Mucosa of stomach (tissue), 1 donor: ENCODE results near the gene C18orf54.
"Not testable (repeated sequence)": the region's sequence is repeated elsewhere in the genome, so short reads cannot be mapped to it uniquely, and the experiment has no call there.

Experiments
- H3K27me3 ChIP-seq: one replicate; pipeline ENCODE4 v1.7.0; 2013; ENCODE audit warnings: mild to moderate bottlenecking, low read length; ENCODE audit not compliant: control insufficient read depth, insufficient read depth
- H3K36me3 ChIP-seq: one replicate; pipeline ENCODE4 v1.7.0; 2013; ENCODE audit warnings: low read length; ENCODE audit not compliant: control insufficient read depth, insufficient read depth
- H3K4me1 ChIP-seq: one replicate; pipeline ENCODE4 v1.7.0; 2013; ENCODE audit warnings: mild to moderate bottlenecking, low read length; ENCODE audit not compliant: control insufficient read depth, insufficient read depth
- H3K4me3 ChIP-seq: one replicate; pipeline ENCODE4 v1.7.0; 2013; ENCODE audit warnings: low read length
- H3K9ac ChIP-seq: one replicate; pipeline ENCODE4 v1.7.0; 2013; ENCODE audit warnings: mild to moderate bottlenecking, low read length, moderate library complexity
- H3K9me3 ChIP-seq: one replicate; pipeline ENCODE4 v1.7.0; 2013; ENCODE audit warnings: mild to moderate bottlenecking, low read length, moderate library complexity; ENCODE audit not compliant: control insufficient read depth
- donor health status: Pancreatic carcinoma.

Gene C18orf54

GRCh38 chr18:54357660-54358494 is at the start of gene C18orf54, which contains the start of gene STARD6:
C18orf54 (plus strand) TSS chr18:54357906; CDS start chr18:54360573, 2,667 bp downstream.
STARD6 (minus strand) TSS chr18:54357858; CDS start chr18:54354573, 3,285 bp downstream.
- Histone ChIP-seq H3K27me3 (no peaks in the 10 kb centered on the region), H3K4me1 (no peaks in the 10 kb centered on the region), H3K36me3 (no peaks in the 10 kb centered on the region), H3K9ac (peak within 1 kb of the TSS; percentile 45), H3K9me3 (no peaks in the 10 kb centered on the region), H3K4me3 (peak within 1 kb of the TSS; percentile 52)

- not testable (repeated sequence) for H3K9me3 ChIP-seq, H3K4me3 ChIP-seq, H3K27me3 ChIP-seq, H3K36me3 ChIP-seq, H3K4me1 ChIP-seq, H3K9ac ChIP-seq
Measured at GRCh38 chr18:54309564-54309963, 48.1 kb upstream of the C18orf54 start.

GRCh38 chr18:54316071-54316820 is 41.5 kb upstream of the C18orf54 start:
- Histone ChIP-seq H3K27me3 (no peaks in the 10 kb centered on the region), H3K9me3 (no peaks in the 10 kb centered on the region), H3K4me3 (no peak overlapping the region), H3K9ac (no peak overlapping the region), H3K4me1 (no peaks in the 10 kb centered on the region), H3K36me3 (no peaks in the 10 kb centered on the region)

GRCh38 chr18:54323561-54323960 is 34.1 kb upstream of the C18orf54 start:
- Histone ChIP-seq H3K9me3 (no peaks in the 10 kb centered on the region), H3K4me3 (no peak overlapping the region), H3K4me1 (no peaks in the 10 kb centered on the region), H3K36me3 (no peaks in the 10 kb centered on the region), H3K27me3 (no peaks in the 10 kb centered on the region), H3K9ac (no peak overlapping the region)

- no peaks in the 10 kb centered on the region for H3K36me3 ChIP-seq
- no peaks in the 10 kb centered on the region for H3K27me3 ChIP-seq
- H3K4me3 ChIP-seq: no peak overlapping the region
Measured at GRCh38 chr18:54323970-54324369, 33.7 kb upstream of the C18orf54 start.

GRCh38 chr18:54327818-54328217 is 29.9 kb upstream of the C18orf54 start:
- no peak overlapping the region for H3K9ac ChIP-seq
- H3K9me3 ChIP-seq: no peaks in the 10 kb centered on the region
- no peaks in the 10 kb centered on the region for H3K36me3 ChIP-seq

More at GRCh38 chr18:54323970-54324369, 33.7 kb upstream of the C18orf54 start:
- Histone ChIP-seq H3K4me1 (no peaks in the 10 kb centered on the region), H3K9me3 (no peaks in the 10 kb centered on the region), H3K9ac (no peak overlapping the region)

GRCh38 chr18:54329787-54330186 is 27.9 kb upstream of the C18orf54 start:
- H3K4me1 ChIP-seq: no peaks in the 10 kb centered on the region
- no peaks in the 10 kb centered on the region for H3K27me3 ChIP-seq
- H3K9ac ChIP-seq: no peak overlapping the region
- no peaks in the 10 kb centered on the region for H3K9me3 ChIP-seq
- no peaks in the 10 kb centered on the region for H3K36me3 ChIP-seq
- no peak overlapping the region for H3K4me3 ChIP-seq

More at GRCh38 chr18:54327818-54328217, 29.9 kb upstream of the C18orf54 start:
- no peak overlapping the region for H3K4me3 ChIP-seq
- no peaks in the 10 kb centered on the region for H3K27me3 ChIP-seq
- H3K4me1 ChIP-seq: no peaks in the 10 kb centered on the region

- no peaks in the 10 kb centered on the region for H3K36me3 ChIP-seq
- no peaks in the 10 kb centered on the region for H3K27me3 ChIP-seq
- H3K9ac ChIP-seq: no peak overlapping the region
- no peaks in the 10 kb centered on the region for H3K9me3 ChIP-seq
- H3K4me3 ChIP-seq: no peak overlapping the region
- H3K4me1 ChIP-seq: no peaks in the 10 kb centered on the region
Measured at GRCh38 chr18:54330768-54331548, 26.7 kb upstream of the C18orf54 start.

GRCh38 chr18:54335638-54336173 is 22.0 kb upstream of the C18orf54 start:
- H3K27me3 ChIP-seq: no peaks in the 10 kb centered on the region
- no peaks in the 10 kb centered on the region for H3K4me1 ChIP-seq
- no peak overlapping the region for H3K4me3 ChIP-seq
- no peaks in the 10 kb centered on the region for H3K36me3 ChIP-seq
- no peak overlapping the region for H3K9ac ChIP-seq
- no peaks in the 10 kb centered on the region for H3K9me3 ChIP-seq

- Histone ChIP-seq H3K9ac (no peak overlapping the region), H3K27me3 (no peaks in the 10 kb centered on the region), H3K36me3 (no peaks in the 10 kb centered on the region), H3K4me3 (no peak overlapping the region), H3K4me1 (no peaks in the 10 kb centered on the region), H3K9me3 (no peaks in the 10 kb centered on the region)
Measured at GRCh38 chr18:54338230-54338629, 19.5 kb upstream of the C18orf54 start.

GRCh38 chr18:54351186-54351585 is 6.5 kb upstream of the C18orf54 start:
- Histone ChIP-seq H3K9ac (no peak overlapping the region), H3K4me1 (no peaks in the 10 kb centered on the region), H3K9me3 (no peaks in the 10 kb centered on the region), H3K36me3 (no peaks in the 10 kb centered on the region), H3K27me3 (no peaks in the 10 kb centered on the region), H3K4me3 (no peak overlapping the region)
